HEK293 (cell line): ENCODE data around the gene SERPINB11.

Source experiments
- MYNN ChIP-seq: fragments of 450-650 bp; formaldehyde crosslinking; IDR thresholded peaks from 2 replicates; pipeline ENCODE4 v1.5.1; 2016; ENCODE audit warnings: missing biosample characterization, missing genetic modification characterization, borderline replicate concordance
- ZBTB44 ChIP-seq: fragments of 450-650 bp; IDR thresholded peaks from 2 replicates; pipeline ENCODE4 v1.5.1; 2018; ENCODE audit warnings: missing biosample characterization, mild to moderate bottlenecking, missing genetic modification characterization
- ZNF239 ChIP-seq: fragments of 450-650 bp; formaldehyde crosslinking; IDR thresholded peaks from 2 replicates; pipeline ENCODE4 v1.5.1; 2016; ENCODE audit warnings: missing biosample characterization, missing genetic modification characterization
- ZSCAN30 ChIP-seq: fragments of 450-650 bp; IDR thresholded peaks from 2 replicates; pipeline ENCODE4 v1.5.1; 2018; ENCODE audit warnings: missing biosample characterization, mild to moderate bottlenecking, missing genetic modification characterization, moderate library complexity
- TF ChIP-seq, protein P1 (sequence below): fragments of 450-650 bp; formaldehyde crosslinking; IDR thresholded peaks from 2 replicates; pipeline ENCODE4 v1.5.1; 2016; ENCODE audit warnings: missing biosample characterization, missing genetic modification characterization
- TF ChIP-seq, protein P2 (sequence below): fragments of 450-650 bp; formaldehyde crosslinking; IDR thresholded peaks from 2 replicates; pipeline ENCODE4 v1.5.1; 2017; ENCODE audit warnings: missing biosample characterization, missing genetic modification characterization

- TF ChIP-seq, protein P1, sequence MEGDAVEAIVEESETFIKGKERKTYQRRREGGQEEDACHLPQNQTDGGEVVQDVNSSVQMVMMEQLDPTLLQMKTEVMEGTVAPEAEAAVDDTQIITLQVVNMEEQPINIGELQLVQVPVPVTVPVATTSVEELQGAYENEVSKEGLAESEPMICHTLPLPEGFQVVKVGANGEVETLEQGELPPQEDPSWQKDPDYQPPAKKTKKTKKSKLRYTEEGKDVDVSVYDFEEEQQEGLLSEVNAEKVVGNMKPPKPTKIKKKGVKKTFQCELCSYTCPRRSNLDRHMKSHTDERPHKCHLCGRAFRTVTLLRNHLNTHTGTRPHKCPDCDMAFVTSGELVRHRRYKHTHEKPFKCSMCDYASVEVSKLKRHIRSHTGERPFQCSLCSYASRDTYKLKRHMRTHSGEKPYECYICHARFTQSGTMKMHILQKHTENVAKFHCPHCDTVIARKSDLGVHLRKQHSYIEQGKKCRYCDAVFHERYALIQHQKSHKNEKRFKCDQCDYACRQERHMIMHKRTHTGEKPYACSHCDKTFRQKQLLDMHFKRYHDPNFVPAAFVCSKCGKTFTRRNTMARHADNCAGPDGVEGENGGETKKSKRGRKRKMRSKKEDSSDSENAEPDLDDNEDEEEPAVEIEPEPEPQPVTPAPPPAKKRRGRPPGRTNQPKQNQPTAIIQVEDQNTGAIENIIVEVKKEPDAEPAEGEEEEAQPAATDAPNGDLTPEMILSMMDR: no peak
- TF ChIP-seq ZSCAN30 (tag by site-specific recombination): no peak
- no peak for TF ChIP-seq ZNF239 (tag by site-specific recombination)
- TF ChIP-seq, protein P2, sequence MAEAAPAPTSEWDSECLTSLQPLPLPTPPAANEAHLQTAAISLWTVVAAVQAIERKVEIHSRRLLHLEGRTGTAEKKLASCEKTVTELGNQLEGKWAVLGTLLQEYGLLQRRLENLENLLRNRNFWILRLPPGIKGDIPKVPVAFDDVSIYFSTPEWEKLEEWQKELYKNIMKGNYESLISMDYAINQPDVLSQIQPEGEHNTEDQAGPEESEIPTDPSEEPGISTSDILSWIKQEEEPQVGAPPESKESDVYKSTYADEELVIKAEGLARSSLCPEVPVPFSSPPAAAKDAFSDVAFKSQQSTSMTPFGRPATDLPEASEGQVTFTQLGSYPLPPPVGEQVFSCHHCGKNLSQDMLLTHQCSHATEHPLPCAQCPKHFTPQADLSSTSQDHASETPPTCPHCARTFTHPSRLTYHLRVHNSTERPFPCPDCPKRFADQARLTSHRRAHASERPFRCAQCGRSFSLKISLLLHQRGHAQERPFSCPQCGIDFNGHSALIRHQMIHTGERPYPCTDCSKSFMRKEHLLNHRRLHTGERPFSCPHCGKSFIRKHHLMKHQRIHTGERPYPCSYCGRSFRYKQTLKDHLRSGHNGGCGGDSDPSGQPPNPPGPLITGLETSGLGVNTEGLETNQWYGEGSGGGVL (tag by site-specific recombination): no peak
- no peak for TF ChIP-seq ZBTB44 (tag by site-specific recombination)
- TF ChIP-seq MYNN: no peak
These were observed 63.1 kb downstream of the SERPINB11 start for GRCh38 chr18:63765837-63766236.
